AG09309 (cell line): ENCODE data around the gene ABAT.

Experiments
- DNase-seq: peaks from one replicate; pipeline ENCODE4 v3.0.0-alpha.2; 2010; ENCODE audit warnings: low read depth
- H3K4me3 ChIP-seq: 2 replicates; pipeline ENCODE4 v1.5.1; 2011; ENCODE audit warnings: mild to moderate bottlenecking, low read depth, low read length, moderate library complexity; ENCODE audit not compliant: control insufficient read depth
- TF ChIP-seq, protein P1 (sequence below): IDR thresholded peaks from 2 replicates; pipeline ENCODE4 v1.5.1; 2011; ENCODE audit warnings: mild to moderate bottlenecking, low read depth, low read length, inconsistent platforms; ENCODE audit not compliant: insufficient read depth, control insufficient read depth; ENCODE audit errors: missing control alignments

Gene ABAT

DNA sequence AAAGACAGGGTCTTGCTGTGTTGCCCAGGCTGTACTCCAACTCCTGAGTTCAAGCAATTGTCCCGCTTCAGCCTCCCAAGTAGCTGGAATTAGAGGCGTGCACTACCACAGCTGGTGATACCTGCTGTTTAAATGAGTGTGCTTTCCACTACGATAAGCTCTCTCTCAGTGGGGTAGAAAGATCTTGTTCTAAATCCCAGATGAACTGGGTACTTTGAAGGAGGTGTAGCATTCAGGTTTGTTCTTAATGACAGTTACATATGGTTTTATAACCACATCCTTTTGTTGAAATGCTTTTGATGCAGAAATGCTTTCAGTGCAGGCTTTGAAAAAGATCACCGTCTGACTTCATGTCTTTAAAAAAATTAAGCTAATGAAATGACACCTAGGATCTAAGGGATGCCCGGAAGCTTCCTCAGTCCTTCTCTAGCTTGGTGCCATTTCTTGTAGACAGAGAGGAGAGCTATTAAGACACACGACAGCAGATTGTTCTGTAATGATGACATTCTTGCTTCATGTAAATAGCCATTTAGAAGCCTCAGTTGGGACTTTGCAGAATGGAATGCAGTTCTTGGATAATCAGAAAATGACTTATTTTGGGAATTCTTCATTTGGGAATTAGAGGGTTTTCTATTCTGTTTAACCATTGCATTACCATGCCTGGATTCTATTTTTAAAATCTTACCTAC is 142.7 kb downstream of the ABAT start:
- TF ChIP-seq, protein P1, sequence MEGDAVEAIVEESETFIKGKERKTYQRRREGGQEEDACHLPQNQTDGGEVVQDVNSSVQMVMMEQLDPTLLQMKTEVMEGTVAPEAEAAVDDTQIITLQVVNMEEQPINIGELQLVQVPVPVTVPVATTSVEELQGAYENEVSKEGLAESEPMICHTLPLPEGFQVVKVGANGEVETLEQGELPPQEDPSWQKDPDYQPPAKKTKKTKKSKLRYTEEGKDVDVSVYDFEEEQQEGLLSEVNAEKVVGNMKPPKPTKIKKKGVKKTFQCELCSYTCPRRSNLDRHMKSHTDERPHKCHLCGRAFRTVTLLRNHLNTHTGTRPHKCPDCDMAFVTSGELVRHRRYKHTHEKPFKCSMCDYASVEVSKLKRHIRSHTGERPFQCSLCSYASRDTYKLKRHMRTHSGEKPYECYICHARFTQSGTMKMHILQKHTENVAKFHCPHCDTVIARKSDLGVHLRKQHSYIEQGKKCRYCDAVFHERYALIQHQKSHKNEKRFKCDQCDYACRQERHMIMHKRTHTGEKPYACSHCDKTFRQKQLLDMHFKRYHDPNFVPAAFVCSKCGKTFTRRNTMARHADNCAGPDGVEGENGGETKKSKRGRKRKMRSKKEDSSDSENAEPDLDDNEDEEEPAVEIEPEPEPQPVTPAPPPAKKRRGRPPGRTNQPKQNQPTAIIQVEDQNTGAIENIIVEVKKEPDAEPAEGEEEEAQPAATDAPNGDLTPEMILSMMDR = no peak
- H3K4me3 ChIP-seq = no peak overlapping the region
- no peak for DNase-seq

DNA sequence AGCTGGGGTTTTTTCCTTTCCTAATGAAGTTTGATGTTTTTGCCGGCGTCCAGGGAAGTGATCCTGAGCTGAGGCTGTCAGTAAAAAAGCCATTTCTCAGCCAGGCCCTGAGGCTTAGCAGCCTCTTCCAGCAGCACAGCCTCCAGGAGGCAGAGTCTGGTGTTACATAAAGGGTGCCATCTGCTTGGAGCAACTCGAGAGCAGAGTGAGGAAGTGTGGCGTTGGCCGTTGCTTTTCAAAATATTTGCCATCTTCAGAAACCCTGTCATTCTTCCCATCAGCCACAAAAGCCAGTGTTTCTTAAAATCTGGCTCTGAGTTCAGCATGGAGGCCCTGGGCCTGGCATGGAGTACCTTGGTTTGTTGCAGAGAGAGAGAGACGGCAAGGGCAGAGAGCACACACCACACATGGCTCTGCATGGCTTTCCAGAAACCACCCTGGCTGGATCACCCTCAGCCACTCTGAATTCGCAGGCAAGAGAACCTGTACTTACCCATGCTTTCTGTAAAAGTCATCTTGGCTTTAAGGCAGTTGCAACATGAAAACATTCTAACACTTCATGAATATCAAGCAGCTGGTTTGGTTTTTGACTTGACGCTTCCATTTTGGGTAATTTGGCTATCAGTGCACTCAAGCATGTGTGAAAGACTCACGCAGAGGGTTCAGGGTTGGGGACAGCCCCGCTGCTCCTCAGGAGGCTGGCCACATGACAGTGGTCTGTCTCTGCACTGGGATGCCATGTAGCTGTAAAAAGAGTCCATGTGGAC is 144.3 kb downstream of the ABAT start:
- DNase-seq = no peak
- TF ChIP-seq, protein P1 = no peak
- H3K4me3 ChIP-seq = no peak overlapping the region

DNA sequence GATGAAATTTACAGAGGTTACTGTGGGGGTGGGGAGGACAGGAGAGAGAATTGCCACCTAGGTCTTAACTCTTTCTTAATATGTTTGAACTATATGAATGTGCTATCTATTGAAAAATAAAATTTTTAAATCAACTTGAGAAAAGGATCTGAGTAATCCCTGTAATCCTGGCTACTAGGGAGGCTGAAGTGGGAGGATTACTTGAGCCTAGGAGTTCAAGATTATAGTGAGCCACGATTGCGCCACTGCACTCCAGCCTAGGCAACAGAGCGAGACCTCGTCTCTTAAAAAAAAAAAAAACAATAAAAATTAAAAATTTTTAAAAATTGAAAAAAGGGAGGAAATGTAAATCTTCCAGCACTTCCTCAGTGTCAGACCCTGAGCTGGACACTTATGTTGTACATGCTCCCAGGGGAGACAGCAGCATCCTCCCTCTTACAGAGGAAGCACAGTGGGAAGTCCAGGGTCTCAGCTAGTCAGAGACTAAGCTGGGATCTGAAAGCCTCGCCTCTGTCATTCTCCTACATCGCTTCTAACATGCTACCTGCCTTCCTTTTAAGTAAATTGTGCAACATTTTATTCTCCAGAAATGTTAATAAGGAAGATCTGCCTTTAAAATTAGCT is 145.1 kb downstream of the ABAT start:
- TF ChIP-seq, protein P1 = no peak
- no peak for DNase-seq
- H3K4me3 ChIP-seq = no peak overlapping the region

DNA sequence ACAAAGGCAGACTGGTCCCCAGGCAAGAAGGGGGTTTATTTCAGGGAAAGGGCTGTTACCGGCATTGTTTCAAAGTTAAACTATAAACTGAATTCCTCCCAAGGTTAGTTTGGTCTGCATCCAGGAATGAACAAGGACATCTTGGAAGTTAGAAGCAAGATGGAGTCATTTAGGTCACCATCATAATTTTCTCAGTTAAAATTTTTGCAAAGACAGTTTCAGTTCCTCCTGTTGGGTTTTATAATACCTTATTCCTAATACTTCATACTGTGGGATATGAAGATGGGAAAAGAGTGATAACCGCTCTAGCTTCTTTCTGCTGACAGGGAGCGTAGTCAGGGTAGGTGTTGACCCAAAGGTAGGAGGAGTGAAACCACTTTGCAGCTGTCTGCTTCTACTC is 148.0 kb downstream of the ABAT start:
- no peak for DNase-seq
- H3K4me3 ChIP-seq = no peak overlapping the region
- TF ChIP-seq, protein P1 = no peak

DNA sequence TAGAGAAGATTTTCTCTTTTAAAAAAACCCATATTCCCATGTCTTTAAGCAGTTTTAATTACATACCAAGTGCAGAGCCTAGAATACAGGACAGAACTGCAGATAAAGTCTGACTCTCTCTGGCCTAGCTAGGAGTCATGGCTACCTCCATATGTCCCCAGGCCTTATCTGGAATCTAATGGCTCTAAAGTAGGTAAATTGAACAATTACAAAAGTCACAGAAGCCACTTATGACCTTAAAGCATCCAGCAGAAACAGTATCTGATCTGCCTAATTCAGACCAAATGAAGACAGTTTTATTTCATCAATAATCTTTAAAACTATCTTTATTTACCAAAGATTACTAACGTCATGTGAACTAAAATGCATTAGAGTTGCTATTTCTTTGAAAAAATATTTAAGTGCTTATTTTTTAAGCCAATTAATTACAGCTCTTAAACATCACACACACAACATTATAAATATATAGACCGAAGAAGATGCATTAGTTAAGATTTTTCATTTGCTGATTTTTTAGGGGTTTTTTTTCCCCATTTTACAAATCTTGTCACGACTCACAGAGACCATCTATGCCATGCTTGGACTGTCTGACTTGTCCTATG is 152.0 kb downstream of the ABAT start:
- DNase-seq = no peak
- TF ChIP-seq, protein P1 = no peak
- H3K4me3 ChIP-seq = no peak overlapping the region

DNA sequence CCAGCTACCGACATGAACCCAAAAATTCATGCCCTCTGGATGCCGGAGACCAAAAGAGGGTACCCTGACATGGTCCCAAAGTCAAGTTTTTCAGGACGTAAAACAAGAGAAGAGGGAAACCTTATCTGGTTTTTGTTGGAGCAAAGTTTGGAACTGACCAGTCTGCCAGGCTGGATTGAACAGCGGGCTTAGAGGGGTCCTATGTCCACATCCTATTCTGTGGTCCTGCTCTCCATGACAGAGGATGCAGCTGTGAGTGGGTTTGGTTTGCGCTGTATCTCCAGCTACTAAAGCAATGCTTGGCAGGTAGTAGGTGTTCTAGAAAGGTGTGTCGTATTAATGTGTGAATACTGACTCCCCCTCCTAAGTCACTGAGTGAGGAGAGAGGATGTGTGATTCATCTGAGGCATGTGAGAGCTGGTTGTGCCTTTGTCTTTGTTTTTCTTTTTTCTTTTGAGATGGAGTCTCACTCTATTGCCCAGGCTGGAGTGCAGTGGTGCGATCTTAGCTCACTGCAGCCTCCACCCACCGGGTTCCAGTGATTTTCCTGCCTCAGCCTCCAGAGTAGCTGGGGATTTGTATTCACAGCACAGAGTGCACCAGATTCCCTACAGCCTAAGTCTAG is 154.2 kb downstream of the ABAT start:
- TF ChIP-seq, protein P1 = no peak
- DNase-seq = no peak
- no peak overlapping the region for H3K4me3 ChIP-seq
